HepG2 (cell line): ENCODE results near the gene SPOP. TPM values are rescaled to one million over a fixed set of nuclear protein-coding genes. Genes with fewer than 3 reads are reported as not detected.

Source experiments
- ATF3 ChIP-seq: sonication (generic); formaldehyde crosslinking; IDR thresholded peaks from 2 replicates; pipeline ENCODE4 v1.4.0; 2020; ENCODE audit warnings: missing genetic modification reagents
- ERF ChIP-seq: IDR thresholded peaks from 2 replicates; pipeline ENCODE4 v1.6.1; 2018; ENCODE audit warnings: missing biosample characterization, missing genetic modification reagents
- FOSL2 ChIP-seq: sonication (generic); formaldehyde crosslinking; IDR thresholded peaks from 2 replicates; pipeline ENCODE4 v1.4.0; 2020; ENCODE audit warnings: missing genetic modification reagents
- GABPA ChIP-seq, 2 experiments: IDR thresholded peaks; 2 replicates each; pipeline ENCODE4 v1.6.1; 2011 to 2016; ENCODE audit warnings: low read depth in 2 of 2, low read length in 1 of 2, missing biosample characterization in 1 of 2, missing genetic modification characterization in 1 of 2
- HNRNPH1 ChIP-seq: fragments of 200-400 bp; formaldehyde crosslinking; optimal IDR thresholded peaks from 2 replicates; pipeline ENCODE3; 2017; ENCODE audit warnings: mild to moderate bottlenecking, low read depth, low read length
- MED8 ChIP-seq: sonication (generic); formaldehyde crosslinking; IDR thresholded peaks from 2 replicates; pipeline ENCODE4 v1.8.1; 2023; ENCODE audit warnings: mild to moderate bottlenecking, missing genetic modification reagents; ENCODE audit not compliant: insufficient replicate concordance
- MZF1 ChIP-seq: sonication (generic); formaldehyde crosslinking; IDR thresholded peaks from 2 replicates; pipeline ENCODE4 v1.8.1; 2023; ENCODE audit warnings: mild to moderate bottlenecking, missing genetic modification reagents, borderline replicate concordance
- PATZ1 ChIP-seq: sonication (generic); formaldehyde crosslinking; IDR thresholded peaks from 2 replicates; pipeline ENCODE4 v1.4.0; 2020; ENCODE audit warnings: missing genetic modification reagents
- SATB2 ChIP-seq: sonication (generic); formaldehyde crosslinking; IDR thresholded peaks from 2 replicates; pipeline ENCODE4 v1.5.0; 2020; ENCODE audit warnings: missing genetic modification reagents
- SMAD9 ChIP-seq: sonication (generic); formaldehyde crosslinking; IDR thresholded peaks from 2 replicates; pipeline ENCODE4 v1.5.1; 2020; ENCODE audit warnings: mild to moderate bottlenecking, missing genetic modification reagents
- TGIF2 ChIP-seq: IDR thresholded peaks from 2 replicates; pipeline ENCODE4 v1.6.1; 2016; ENCODE audit warnings: control low read depth, missing compliant biosample characterization
- TOE1 ChIP-seq: sonication (generic); formaldehyde crosslinking; IDR thresholded peaks from 2 replicates; pipeline ENCODE4 v1.4.0; 2020; ENCODE audit warnings: mild to moderate bottlenecking, missing genetic modification reagents
- U2AF1 ChIP-seq: fragments of 200-400 bp; formaldehyde crosslinking; optimal IDR thresholded peaks from 2 replicates; pipeline ENCODE3; 2017; ENCODE audit warnings: mild to moderate bottlenecking, low read depth, low read length
- ZBTB21 ChIP-seq: sonication (generic); formaldehyde crosslinking; IDR thresholded peaks from 2 replicates; pipeline ENCODE4 v1.4.0; 2020; ENCODE audit warnings: missing genetic modification reagents
- ZFP1 ChIP-seq: IDR thresholded peaks from 2 replicates; pipeline ENCODE4 v1.6.1; 2016
- ZFP36 ChIP-seq: fragments of 150-350 bp; IDR thresholded peaks from 2 replicates; pipeline ENCODE4 v1.6.1; 2018; ENCODE audit warnings: borderline replicate concordance, low read length, low read depth; ENCODE audit not compliant: partially characterized antibody
- ZNF124 ChIP-seq: sonication (generic); formaldehyde crosslinking; IDR thresholded peaks from 2 replicates; pipeline ENCODE4 v1.4.0; 2020; ENCODE audit warnings: missing genetic modification reagents
- ZNF253 ChIP-seq: sonication (generic); formaldehyde crosslinking; IDR thresholded peaks from 2 replicates; pipeline ENCODE4 v1.8.0; 2022; ENCODE audit warnings: mild to moderate bottlenecking, missing genetic modification reagents, borderline replicate concordance
- ZNF281 ChIP-seq: sonication (generic); formaldehyde crosslinking; IDR thresholded peaks from 2 replicates; pipeline ENCODE4 v1.4.0; 2020; ENCODE audit warnings: missing genetic modification reagents, borderline replicate concordance
- ZNF292 ChIP-seq: sonication (generic); formaldehyde crosslinking; IDR thresholded peaks from 2 replicates; pipeline ENCODE4 v1.8.1; 2022; ENCODE audit warnings: mild to moderate bottlenecking, low read depth, missing genetic modification reagents, borderline replicate concordance
- ZNF329 ChIP-seq: sonication (generic); formaldehyde crosslinking; IDR thresholded peaks from 2 replicates; pipeline ENCODE4 v1.9.0; 2021; ENCODE audit warnings: low read depth, mild to moderate bottlenecking, missing genetic modification reagents
- ZNF33A ChIP-seq: sonication (generic); formaldehyde crosslinking; IDR thresholded peaks from 2 replicates; pipeline ENCODE4 v1.5.1; 2020; ENCODE audit warnings: missing genetic modification reagents, mild to moderate bottlenecking, moderate library complexity, borderline replicate concordance
- ZNF629 ChIP-seq: sonication (generic); formaldehyde crosslinking; conservative IDR thresholded peaks from 2 replicates; pipeline ENCODE4 v1.5.0; 2020; ENCODE audit warnings: missing genetic modification reagents
- ZNF788 ChIP-seq: sonication (generic); formaldehyde crosslinking; IDR thresholded peaks from 2 replicates; pipeline ENCODE4 v1.5.0; 2020; ENCODE audit warnings: mild to moderate bottlenecking, missing genetic modification reagents, borderline replicate concordance
- ZNF792 ChIP-seq: IDR thresholded peaks from 2 replicates; pipeline ENCODE4 v1.6.1; 2016
- polyA plus RNA-seq, 8 experiments: library from polyadenylated mRNA; depleted of rRNA in 3 of 8; stranded (reverse) in 7 of 8; unstranded in 1 of 8; fragments of >200 nt; fragmentation: Illumina TruSeq in 4 of 8; extraction: Trizol in 4 of 8; gene quantifications; 2 replicates each; pipeline versions ENCODE4 v1.2.1 to v1.2.3, GENCODE V29; 2011 to 2016; ENCODE audit warnings: low read depth in 4 of 8, missing spikeins in 1 of 8, mixed read lengths in 1 of 8; ENCODE audit not compliant: insufficient read depth in 1 of 8
- total RNA-seq, 5 experiments: library from RNA; depleted of rRNA; stranded (reverse); fragments of >200 nt; fragmentation: Illumina TruSeq; extraction: Trizol; gene quantifications; 2 replicates each; pipeline ENCODE4 v1.2.3, GENCODE V29; 2016; ENCODE audit warnings: low read depth in 1 of 5

SPOP gene
- total and polyA plus RNA-seq, 2 of the 13 experiments (the other 11 are each of a cell fraction or from before 2014, with no cell fraction given), result 52.8 to 60.8 TPM

GRCh38 chr17:49707608-49708514, 30.0 kb upstream of the SPOP start, which contains the start of gene SLC35B1 (continued):
- TF ChIP-seq SATB2 (CRISPR knock-in tag), result no peak
- TF ChIP-seq ZNF329 (CRISPR knock-in tag), result no peak; the same call in 1 of the 2 replicates
- 0 out of 2 replicates have a peak, but pooled peaks have one; percentile 15 for TF ChIP-seq SMAD9 (CRISPR knock-in tag)
- peak; percentile 66; the same call in 1 of the 2 replicates for TF ChIP-seq TGIF2
- TF ChIP-seq ZFP1 (CRISPR knock-in tag), result peak; percentile 86
- peak; percentile 17 for TF ChIP-seq MED8 (CRISPR knock-in tag)
- peak; percentile 94 for TF ChIP-seq ZNF788 (CRISPR knock-in tag)
- TF ChIP-seq ZNF124 (CRISPR knock-in tag), result peak; percentile 91
- peak; percentile 6; the same call in 1 of the 2 replicates for TF ChIP-seq ZNF281 (CRISPR knock-in tag)
- TF ChIP-seq ATF3 (CRISPR knock-in tag), result 0 out of 2 replicates have a peak, but pooled peaks have one; percentile 25
- TF ChIP-seq ZFP36, result peak; percentile 14
- TF ChIP-seq FOSL2 (CRISPR knock-in tag), result 0 out of 2 replicates have a peak, but pooled peaks have one; percentile 50
- TF ChIP-seq U2AF1, result peak; percentile 39
- TF ChIP-seq ERF (CRISPR knock-in tag), result peak; percentile 65
- TF ChIP-seq TOE1, result no peak; the same call in 1 of the 2 replicates
- TF ChIP-seq MZF1 (CRISPR knock-in tag), result no peak
- TF ChIP-seq ZBTB21 (CRISPR knock-in tag), result no peak
- TF ChIP-seq GABPA (IDR thresholded peaks at IDR 0.05; ENCODE audit: low read depth, low read length), result no peak
- peak; percentile 75 for TF ChIP-seq GABPA (CRISPR knock-in tag; IDR thresholded peaks at IDR 0.05; ENCODE audit: low read depth)
- peak; percentile 84 for TF ChIP-seq HNRNPH1
- peak; percentile 59; the same call in 1 of the 2 replicates for TF ChIP-seq ZNF33A
- TF ChIP-seq ZNF792 (CRISPR knock-in tag), result peak; percentile 76; the same call in 1 of the 2 replicates
- TF ChIP-seq PATZ1 (CRISPR knock-in tag), result 0 out of 2 replicates have a peak, but pooled peaks have one; percentile 15
- TF ChIP-seq ZNF292, result no peak
- no peak for TF ChIP-seq ZNF629
- no peak for TF ChIP-seq ZNF253
